ENCODE data around the gene TMEM43.

TMEM43 gene

DNA sequence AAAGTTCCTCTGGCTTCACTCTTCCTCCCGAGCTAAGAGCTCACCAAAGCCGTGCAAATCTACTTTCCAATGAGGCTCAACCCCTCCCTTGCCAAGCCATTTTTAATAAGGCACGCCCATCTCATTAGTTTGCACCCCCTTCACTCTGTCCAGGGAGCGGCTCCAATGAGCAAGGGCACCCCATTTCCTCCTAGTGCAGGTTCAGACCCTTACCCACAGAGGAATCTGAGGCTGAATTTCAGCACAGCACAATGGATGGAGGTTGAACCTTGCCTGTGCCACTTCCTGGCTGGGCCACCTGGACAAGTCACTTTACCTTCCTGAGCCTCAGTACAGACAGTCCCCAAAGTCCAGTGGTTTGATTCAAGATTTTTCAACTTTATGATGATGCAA, 28.1 kb downstream of the TMEM43 start:
- no peak for DNase-seq

DNA sequence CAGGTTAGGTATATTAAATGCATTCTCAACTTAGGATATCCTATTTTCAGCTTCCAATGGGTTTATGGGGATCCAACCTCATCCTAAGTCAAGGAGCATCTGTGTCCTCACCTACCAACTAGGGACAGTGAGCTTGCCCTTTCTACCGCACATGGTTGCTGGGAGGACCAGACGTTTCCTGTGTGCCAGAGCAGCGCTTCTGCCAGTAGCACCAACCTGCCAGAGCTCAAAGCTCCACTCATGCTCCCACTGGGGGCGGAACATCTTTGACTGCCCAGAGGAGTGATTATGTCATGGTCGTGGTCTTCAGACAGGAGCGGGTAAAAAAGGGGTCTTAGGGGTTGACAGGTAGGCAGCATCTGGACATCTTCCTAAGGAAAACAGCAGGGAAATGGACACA, 28.8 kb downstream of the TMEM43 start:
- no peak for DNase-seq

DNA sequence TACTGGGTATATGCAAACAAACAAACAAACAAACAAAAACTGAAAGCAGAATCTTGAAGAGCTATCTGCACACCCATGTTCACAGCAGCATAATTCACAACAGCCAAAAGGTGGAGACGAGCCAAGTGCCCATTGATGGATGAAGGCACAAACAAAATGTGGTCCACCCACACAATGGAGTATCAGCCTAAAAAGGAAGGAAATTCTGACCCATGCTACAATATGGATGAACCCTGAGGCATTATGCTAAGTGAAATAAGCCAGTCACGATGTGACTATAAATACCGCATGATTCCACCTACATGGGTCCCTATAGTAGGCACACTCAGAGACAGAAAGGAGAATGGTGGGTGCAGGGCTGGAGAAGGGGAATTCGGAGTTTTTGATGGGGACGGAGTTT, 29.4 kb downstream of the TMEM43 start:
- no peak for DNase-seq

DNA sequence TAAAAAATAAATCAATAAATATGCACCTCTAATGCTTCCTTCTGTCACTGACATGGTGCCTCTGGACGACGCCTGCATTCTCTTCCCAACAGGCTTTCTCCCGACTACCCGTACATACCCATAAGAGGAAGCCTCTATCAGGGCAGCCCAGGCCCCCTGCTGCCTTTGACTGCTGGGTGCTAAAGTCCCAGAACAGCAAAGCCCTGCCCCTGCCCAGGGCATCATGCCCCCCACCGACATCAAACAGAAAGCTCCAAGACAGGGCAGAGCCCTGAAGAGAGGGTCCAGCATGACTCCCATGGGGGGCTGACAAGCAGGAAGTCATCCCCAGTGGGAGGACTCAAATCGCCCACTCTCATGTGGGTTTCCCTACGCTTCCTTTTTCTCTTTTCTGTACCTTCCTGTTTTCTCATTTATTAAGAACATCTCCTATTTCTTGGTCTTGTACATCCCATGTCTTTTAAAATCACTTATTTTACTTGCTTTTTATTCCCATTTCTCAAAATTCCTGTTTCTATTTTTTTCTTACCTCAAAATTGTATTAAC, 30.1 kb downstream of the TMEM43 start:
- no peak for DNase-seq

DNA sequence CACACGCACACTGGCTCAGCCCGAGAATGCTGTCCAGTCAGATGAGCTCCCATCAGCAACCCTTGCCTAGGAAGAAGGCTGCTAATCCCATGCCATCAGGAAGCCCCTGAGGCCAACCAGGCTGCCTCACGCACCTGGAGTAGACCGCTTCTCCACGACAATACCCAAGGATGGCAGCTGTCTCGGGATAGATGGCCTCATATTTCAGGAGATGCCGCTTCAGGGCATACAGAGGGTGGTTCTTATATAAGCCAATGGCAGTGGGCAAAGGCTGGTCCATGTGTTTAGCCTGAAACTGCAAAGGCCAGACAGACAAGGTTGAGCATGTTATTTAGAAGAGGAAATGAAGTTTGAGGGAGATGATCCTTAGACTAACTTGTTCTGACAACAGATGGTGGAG, 31.3 kb downstream of the TMEM43 start:
- no peak for DNase-seq

DNA sequence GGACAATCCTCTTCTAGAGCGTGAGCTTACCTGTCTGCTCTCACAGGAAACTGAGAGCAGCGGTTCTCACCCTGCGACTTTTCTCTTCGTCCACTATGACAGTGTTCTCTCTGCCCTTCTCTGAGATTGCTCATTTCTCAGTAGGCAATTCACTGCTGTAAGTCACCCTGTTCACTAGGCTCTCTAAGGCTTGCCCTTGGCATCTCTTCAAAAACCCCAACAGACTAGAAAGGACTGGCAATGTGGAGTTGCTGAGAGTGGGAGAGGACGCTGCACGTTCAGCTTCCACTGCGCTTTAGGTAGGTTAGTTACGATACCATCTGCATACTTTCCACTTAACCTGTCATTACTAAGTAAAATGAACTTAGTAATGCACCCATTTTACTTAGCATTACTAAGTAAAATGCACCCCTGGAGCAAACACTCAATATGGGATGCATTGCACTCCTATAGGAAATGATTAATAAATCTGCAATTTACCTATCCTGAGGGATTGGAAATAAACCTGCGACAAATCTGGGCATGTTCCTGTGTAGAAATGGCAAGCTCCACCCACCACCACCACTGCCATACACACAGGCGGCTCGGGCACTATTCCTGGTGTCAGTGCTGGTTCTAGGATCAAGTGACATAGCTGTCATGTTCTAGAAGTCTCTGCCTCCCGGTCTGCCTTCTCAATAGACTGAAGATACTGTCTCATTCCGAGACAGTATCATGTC, 32.1 kb downstream of the TMEM43 start:
- no peak for DNase-seq

DNA sequence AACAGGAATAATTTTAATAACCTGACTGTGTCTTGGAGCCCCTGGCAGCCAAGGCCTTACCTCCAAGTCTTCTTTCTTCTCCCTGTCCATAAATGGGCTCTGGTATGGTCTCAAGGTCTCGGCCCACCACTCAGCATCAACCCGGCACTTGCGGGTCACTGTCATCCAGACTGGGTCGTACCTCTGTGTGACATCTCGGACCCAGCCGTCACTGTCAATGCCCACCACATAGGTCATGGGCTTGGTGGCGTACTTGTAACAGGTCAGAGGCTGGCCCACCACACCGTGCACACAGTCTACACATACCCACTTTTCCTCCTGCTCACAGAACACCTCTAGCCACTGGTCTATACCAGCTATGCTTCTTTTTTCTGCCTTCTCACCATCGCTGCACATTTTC, 33.1 kb downstream of the TMEM43 start:
- DNase-seq: no peak

DNA sequence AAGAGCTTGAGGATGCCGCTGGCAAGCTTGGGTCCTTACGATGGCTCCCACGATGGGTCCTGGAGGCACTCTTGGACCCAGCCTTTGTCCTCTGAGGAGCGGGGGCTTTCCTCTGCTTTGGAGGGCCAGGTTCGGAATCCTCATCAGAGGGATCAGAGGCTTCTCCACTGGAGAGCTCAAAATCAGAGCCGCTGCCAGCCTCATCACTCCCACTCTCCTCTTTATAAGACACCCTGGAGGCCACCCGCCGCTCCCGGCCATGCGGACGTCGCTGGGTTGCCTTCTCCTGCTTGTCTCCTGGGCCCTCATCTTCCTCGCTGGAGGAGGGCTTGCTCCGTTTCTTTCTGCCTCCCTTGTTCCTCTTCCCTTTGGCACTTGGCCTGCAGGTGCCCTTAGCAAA, 33.5 kb downstream of the TMEM43 start:
- DNase-seq: no peak

DNA sequence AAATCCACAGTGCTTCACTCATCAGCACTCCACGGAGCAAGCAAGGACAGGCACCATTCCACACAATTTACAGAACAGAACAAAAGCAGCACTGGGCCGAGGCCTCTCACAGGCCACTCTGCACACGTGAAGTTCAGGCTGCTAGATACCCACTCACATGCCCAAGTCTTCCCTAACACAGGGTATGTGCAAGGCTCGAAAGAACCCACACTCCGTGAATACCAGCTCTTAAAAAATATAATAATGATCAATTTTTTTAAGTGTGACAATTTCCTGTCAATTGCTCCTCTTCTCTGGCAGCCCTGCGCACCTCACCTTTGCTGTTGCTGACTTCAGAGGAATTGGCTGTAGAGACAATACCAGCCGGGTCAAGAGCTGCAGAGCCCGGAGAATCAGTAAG, 34.6 kb downstream of the TMEM43 start:
- no peak for DNase-seq

DNA sequence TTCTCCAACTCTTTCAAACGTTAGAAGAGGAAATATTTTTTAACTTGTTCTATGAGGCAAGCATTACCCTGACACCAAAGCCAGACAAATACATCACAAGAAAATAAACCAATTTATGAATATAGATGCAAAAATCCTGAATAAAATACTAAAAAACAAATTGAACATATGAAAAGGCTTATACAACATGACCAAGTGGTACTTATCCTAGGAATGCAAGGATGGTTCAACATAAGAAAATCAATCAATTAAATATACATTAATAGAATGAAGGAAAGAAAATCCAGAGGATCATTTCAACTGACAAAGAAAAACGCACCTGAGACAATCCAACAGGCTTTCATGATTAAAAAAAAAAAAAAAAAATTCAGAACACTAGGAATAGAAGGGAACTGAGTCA, 36.4 kb downstream of the TMEM43 start:
- DNase-seq: no peak

DNA sequence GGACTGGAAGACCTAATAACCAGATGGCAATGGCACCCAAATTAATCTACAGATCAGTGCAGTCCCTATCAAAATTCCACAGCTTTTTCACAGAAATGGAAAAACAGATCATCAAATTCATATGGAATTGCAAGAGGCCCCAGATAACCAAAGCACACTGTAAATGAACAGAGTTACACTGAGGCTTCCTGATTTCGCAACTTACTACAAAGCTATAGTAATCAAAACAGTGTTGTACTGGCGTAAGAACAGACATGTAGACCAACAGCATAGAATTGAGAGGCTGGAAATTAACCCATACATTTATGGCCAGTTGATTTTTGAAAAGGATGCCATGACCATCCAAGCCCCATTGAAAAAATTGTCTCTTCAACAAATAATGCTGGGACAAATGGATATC, 37.3 kb downstream of the TMEM43 start:
- DNase-seq: no peak

DNA sequence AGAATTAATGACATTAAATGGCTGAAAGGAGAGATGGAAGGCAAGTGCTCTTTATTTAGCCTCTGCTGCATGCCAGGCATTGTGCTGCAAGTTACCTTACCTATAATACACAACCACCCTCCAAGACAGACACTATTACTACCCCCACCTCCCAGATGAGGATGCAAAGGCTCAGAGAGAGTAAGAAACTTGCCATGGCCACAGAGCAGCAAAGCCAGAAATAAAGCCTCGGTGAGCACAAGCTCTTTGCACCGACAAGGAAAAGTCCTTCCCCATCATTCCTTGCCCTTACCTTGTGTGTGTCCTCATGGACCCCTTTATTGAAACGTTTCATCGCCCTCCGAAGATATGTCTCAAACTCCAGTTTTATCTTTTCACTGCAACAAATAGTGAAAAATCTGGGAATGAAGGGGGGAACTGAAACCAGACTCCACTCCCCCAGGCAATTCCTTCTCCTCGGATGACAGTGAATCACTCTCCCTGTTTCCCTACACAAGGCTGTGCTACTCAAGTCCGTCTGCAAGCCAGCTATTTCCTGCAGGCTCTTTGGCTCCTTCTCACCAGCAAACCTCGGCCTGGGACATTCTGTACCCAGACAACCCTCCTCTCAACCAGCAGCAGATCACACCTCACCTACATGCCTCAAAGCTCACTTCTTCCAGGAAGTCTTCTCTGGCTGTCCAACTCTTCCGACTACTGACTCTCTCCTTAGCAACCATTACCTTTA, 42.2 kb downstream of the TMEM43 start:
- DNase-seq: no peak

DNA sequence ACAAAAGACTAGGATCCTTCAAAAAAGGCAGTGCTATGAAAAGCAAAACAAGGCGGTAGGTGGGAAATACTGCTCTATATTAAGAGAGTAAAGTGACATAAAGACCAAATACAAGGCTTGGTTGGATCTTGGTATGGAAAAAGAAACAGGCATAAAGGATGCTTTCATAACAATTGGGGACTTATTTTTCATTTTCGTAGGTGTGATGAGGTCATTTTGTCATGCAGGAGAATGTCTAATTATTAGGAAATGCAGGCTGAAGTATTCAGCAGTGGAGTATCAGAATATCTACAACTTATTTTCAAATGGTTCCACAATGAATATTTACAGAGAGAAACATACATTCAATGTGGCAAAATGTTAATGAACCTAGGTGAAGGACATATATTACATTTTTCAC, 44.6 kb downstream of the TMEM43 start:
- no peak for DNase-seq

DNA sequence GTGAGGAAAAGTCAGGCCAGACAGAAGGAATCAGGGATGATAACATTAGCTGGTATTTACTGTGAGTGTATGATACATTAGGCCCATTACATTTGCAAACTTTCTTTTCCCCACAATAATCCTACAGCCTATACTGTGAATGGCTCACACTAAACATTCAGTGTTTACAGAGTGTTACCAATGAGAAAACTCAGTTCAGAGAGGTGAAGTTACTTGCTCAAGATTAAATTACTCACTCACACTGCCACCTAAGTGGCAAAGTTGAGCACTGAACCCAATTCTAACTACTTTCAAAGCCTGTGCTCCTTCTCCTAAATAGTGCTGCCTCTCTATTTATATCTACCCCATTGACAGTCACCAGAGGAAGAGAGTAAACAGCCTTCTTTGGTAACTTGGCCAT, 45.0 kb downstream of the TMEM43 start:
- DNase-seq: no peak

DNA sequence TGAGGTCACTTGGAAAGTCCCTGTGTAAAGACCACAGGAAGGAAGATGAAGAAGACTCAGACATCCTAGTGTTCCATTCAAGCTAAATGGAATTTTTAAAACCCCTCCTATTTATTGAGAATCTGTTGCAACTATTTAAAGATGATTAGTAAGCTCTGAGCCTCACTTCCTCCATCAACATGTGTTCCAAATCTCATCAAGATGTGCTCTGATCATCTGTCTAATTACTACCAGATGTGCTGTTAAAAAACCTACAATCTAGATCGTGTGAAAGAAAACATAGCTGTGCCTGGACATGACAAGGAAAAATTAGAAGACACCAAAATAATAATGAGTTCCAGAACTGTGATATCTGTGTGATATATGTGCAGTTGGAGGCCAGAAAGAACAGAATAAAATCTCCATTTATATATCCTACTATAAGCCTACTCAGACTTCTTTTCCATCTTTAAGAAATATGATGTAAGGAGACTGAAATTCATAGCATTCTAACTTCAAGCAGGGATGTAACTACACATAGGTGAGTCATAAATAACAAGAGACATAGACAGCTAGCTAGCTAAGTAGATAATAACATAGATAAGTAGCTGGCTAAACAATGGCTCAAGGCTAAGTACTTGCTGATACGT, 45.8 kb downstream of the TMEM43 start:
- DNase-seq: no peak

DNA sequence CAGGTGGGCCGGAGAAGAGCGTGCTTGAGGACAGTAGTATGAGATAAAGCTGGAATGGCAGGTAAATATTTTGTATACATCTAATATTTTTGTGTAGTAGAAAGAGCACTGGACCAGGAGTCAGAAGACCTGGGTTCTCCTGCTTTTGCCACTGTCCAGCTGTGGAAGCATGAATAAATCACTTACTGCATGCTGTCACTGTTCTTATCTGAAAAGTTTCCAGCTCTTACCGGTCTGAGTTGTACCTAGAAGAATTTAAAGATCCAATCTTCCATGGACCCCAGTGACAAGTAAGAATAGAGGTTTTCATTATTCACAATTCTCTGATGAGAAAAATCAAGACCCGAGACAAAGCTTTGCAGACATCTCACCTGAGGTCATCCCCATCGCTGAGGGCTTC, 47.6 kb downstream of the TMEM43 start:
- no peak for DNase-seq

DNA sequence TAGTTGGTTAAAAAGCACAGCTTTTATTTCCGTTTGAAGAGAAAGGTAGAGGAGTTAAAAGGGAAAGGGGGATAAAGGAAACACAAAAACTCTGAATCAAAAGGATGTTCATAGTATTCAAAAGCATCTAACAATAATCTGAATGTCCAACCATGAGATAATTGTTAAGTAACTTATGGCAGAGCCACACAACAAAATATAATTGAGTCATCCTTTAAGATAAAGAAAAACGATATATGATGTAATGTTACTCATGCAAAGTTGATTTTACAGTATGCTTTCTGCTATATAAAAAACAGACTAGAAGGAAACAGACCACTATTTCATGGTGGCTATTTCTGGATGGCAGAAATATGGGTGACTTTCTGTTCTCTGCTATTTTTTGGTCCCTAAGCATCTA, 49.6 kb downstream of the TMEM43 start:
- no peak for DNase-seq

DNA sequence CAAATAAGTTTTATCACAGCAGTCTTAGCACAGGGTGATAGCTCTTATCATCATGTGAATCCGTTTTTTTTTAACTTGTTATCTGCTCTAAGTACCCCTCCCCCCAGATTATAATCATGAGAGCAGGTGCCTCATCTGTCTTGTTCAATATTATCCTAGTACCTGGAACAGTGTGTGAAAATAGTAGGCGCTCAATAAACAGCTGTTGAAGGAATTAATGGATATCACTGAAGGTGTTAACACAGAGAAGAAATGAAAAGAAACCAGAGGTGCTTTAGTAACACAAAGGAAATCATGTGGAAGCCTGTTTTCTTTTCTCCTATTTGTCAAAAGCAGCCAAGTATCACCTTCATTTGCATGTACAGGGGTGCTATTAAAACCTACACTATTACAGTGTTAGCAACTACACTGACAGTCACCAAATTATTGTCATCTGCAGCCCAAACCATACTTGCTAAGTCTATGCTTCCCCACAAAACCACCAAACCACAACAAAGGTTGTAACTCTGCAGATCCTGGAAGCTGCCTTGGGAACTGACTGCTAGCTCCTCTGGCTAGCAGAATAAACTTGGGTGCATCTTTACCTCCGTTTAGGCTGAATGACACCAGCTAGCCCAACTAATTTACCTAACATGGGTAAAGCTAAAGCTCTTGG, 50.7 kb downstream of the TMEM43 start:
- DNase-seq: peak; percentile 85

DNA sequence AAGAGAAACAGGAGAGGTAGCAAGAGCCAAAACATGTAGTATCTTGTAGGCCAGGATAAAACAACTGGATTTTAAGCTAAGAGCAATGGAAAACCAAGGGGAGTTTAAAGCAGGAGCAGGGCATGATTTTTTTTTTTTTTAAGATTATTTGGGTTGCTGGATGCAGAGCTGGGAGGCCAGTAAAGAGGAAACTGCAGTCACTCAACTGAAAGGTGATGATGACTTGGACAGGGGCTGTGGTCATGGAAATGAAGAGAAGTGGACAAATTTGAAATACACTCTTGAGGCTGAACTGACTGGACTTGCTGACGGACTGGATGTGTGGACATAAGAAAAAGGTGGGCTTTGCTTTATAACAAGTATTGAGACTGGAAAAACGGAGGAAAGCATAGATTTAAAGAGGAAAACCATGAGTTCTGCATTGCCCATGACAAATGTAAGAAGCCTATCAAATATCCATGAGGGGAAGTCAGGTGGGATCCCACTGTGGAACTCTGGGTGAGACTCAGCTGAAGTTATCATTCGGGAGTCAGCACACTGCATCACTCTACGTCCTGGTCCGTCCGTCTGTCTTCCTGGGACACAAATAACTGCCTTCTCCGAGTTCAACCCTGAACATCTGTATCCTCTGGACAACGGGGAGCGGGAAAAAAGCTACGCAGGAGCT, 52.9 kb downstream of the TMEM43 start:
- DNase-seq: peak; percentile 23

DNA sequence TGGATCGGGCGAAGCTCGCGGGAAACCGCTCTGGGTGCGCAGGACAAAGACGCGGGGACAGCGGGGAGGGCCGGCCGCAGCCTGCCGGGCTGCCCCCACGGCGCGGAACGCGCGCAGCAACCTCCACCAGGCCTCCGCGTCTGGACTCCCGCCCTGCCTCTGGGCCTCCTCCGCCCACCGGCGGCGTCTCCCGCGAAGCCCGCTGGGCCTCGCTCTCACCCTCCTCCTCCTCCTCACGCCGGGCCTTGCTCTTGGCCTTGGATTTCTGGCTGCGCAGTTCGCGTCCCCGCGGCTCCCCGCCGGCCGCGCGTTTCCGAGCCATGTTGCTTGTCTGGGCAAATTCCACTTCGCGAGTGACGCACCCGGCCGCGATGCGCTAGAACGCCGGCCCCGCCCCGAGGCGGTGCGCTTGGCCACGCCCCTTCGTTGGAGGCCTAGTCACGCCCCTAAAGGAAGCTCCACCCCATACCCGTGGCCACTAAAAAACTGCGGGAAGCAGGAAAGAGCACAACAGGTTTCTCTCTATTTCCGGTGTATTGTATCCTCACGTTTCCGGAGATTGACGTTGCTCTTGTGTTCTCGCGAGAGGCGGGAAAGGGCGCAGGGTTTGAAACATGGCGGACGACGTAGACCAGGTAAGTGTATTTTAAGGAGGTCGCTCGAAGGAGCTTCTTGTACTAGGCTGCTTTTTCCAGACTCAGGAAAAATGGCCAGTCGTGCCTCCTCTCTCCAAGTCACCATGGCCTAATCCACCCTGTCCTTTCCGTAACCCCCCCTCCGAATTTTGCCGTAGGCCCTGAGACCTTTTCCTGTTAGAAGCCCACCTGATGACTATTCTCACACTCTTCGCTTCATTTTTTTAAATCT, 53.6 kb downstream of the TMEM43 start, which contains the start of the genes LSM3 and XPC:
TSS of gene LSM3 (plus strand) at position 571 of the 867 bp plus-strand sequence. CDS start at position 615, 44 bp downstream.
TSS of gene XPC (minus strand) at position 355 of the 867 bp plus-strand sequence. CDS start at position 322, 33 bp downstream.
- peak; percentile 99 for DNase-seq

DNA sequence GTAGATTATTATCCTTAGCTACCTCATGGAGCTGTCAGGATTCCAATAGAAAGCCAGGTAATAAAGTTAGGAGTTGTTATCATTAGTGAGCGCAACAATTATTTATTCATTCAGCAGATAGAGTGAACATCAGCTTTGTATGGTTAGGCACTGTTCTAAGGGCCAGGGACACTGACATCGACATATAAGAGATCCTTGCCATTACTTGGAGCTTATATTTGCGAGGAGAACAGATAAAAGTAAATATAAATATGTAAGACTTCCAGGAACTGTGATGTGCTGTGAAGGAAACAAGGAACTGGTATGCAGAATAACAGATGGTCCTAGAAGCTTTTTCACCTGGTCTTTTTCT, 54.2 kb downstream of the TMEM43 start:
- no peak for DNase-seq

DNA sequence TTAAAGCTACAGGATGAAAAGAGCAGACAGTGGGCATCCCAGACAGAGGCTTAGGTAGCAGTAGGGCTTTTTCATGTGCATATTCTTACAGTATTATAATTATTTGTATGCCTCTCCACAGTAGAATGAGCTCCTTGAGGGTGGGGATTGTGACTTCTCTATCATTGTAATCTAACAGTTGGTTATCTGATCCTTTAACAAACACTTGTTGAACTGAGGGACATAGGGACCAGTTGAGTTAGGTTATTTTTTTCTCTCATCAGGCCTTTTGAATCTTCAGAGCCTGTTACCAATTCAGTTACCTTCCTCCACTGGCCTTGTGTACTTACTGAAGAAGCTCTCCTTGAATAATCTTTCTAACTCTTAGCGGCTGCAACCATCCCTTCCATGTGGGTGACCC, 54.9 kb downstream of the TMEM43 start:
- no peak for DNase-seq

Measured in CD4-positive, alpha-beta T cell treated with Interleukin-21 for 1 hour (primary cell).